Spleen (tissue), 11 donors: ENCODE data around the gene COX7C. TPM values are rescaled to one million over a fixed set of nuclear protein-coding genes. Genes with fewer than 3 reads are reported as not detected.

ENCODE experiments used
- DNase-seq: peaks from one replicate; pipeline ENCODE4 v3.0.0-alpha.2; 2020
- H3K27ac ChIP-seq, 8 donors: fragments of 200-600 bp; sonication (generic) in 7 of 8; 1 replicate in 4 of 8; 2 replicates in 4 of 8; pipeline versions ENCODE4 v1.5.0 to v1.8.0; 2016 to 2021; ENCODE audit warnings: inconsistent platforms in 4 of 8, mild to moderate bottlenecking in 4 of 8, moderate library complexity in 1 of 8
- H3K27me3 ChIP-seq, 7 donors: fragments of 200-600 bp; sonication (generic) in 6 of 7; replicated peaks in 1 of 7; 1 replicate in 4 of 7; 2 replicates in 3 of 7; pipeline versions ENCODE4 v1.5.0 to v1.8.0; 2016 to 2021; ENCODE audit warnings: inconsistent platforms in 3 of 7, mild to moderate bottlenecking in 1 of 7
- H3K36me3 ChIP-seq, 6 donors: fragments of 200-600 bp; sonication (generic) in 5 of 6; 1 replicate in 4 of 6; 2 replicates in 2 of 6; pipeline versions ENCODE4 v1.5.0 to v1.8.0; 2016 to 2021; ENCODE audit warnings: inconsistent platforms in 2 of 6
- H3K4me1 ChIP-seq, 6 donors: fragments of 200-600 bp; sonication (generic) in 5 of 6; 1 replicate in 3 of 6; 2 replicates in 3 of 6; pipeline versions ENCODE4 v1.5.0 to v1.8.0; 2016 to 2021; ENCODE audit warnings: inconsistent platforms in 3 of 6
- H3K4me3 ChIP-seq, 8 donors: fragments of 200-600 bp; sonication (generic) in 7 of 8; 1 replicate in 4 of 8; 2 replicates in 4 of 8; pipeline versions ENCODE4 v1.5.0 to v1.8.0; 2016 to 2021; ENCODE audit warnings: inconsistent platforms in 4 of 8, mild to moderate bottlenecking in 4 of 8, moderate library complexity in 2 of 8
- H3K9me3 ChIP-seq, 8 donors: fragments of 200-600 bp; sonication (generic) in 7 of 8; 1 replicate in 4 of 8; 2 replicates in 4 of 8; pipeline versions ENCODE4 v1.5.0 to v1.8.0; 2016 to 2021; ENCODE audit warnings: inconsistent platforms in 4 of 8
- POLR2A ChIP-seq, 3 donors: fragments of 450-650 bp; IDR thresholded peaks; one replicate each; pipeline ENCODE4 v1.5.1; 2017; ENCODE audit warnings: antibody characterized with exemption in 3 of 3, mild to moderate bottlenecking in 1 of 3
- POLR2AphosphoS5 ChIP-seq, 3 donors: sonication (generic); formaldehyde crosslinking; IDR thresholded peaks; one replicate each; pipeline ENCODE4 v1.5.1; 2017; ENCODE audit warnings: antibody characterized with exemption in 3 of 3
- WGBS, 5 donors: extraction: QIAGEN DNeasy Blood & Tissue Kit in 3 of 5; methylation state at CpG; one replicate each; pipeline versions ENCODE4 v1.1.5 to v1.1.7; 2013 to 2018; 5-methylcytosine and 5-hydroxymethylcytosine counted together
- intact Hi-C: fragments of 100-400 bp; cut with DNase I; formaldehyde crosslinking; loops from one replicate; pipeline ENCODE4 v1.15.0; 2023; ENCODE audit warnings: low total_unique reads
- polyA plus RNA-seq, 3 donors: library from polyadenylated mRNA; stranded (reverse); fragments of 200-250 nt; gene quantifications; one replicate each; pipeline ENCODE4 v1.2.1, GENCODE V29; 2013
- total RNA-seq, 7 donors: library from RNA; depleted of rRNA in 3 of 7; stranded (reverse); fragments of >200 nt in 3 of 7; fragmentation: NEBNext Ultra II Directional in 4 of 7; extraction: Animal tissue kit (Norgen Biotek cat#: 25700) in 4 of 7; gene quantifications; one replicate each; pipeline versions ENCODE4 v1.1.0 to v1.2.1, GENCODE V29; 2016 to 2021
- TF ChIP-seq, protein P1 (sequence below), 11 experiments: fragments of 200-600 bp in 7 of 11; fragments of 450-650 bp in 4 of 11; sonication (generic) in 4 of 11; IDR thresholded peaks in 8 of 11; conservative IDR thresholded peaks in 3 of 11; 1 replicate in 7 of 11; 2 replicates in 4 of 11; pipeline versions ENCODE4 v1.4.0 to v1.8.0; 2016 to 2021; ENCODE audit warnings: antibody characterized with exemption in 11 of 11, inconsistent platforms in 4 of 11, mild to moderate bottlenecking in 1 of 11
- donor health status: healthy with polysubstance abuse.
- donor health status: DM: no; HTN: no; CAD: no; lungs with moderate emphysema.
- donor health status: DM: no; HTN: no; CAD: no.
- donor health status: Bipolar disorder and iron deficiency.
- donor health status: healthy.
- donor health status: DM: no; HTN: no; CAD: no.
- donor health status: DM: yes; HTN: yes; CAD: no.

COX7C gene
- total and polyA plus RNA-seq, 10 donors, result 308 to 1,171 (median 451) TPM

DNA sequence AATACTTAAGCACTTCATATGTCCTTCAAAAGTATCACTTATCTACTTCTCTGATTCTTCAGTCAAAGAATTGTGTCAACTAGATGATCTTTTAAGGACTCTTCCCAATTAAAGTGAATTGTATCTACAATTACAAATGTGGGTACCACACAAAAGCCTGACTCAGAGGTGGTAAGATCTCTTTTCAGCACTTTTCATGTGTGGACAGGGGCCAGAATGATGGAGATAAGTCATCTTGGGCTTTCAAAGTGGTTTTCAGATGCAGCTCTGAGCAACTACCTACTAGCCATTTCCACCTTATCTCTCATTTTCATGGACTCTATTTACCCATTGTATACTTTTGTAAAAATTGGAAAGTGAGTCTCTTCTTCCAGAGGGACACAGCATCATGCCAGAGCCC is 8.4 kb downstream of the COX7C start:
- Histone ChIP-seq H3K27me3 (peaks cover 0 to 4% (median 0%) of the 10 kb centered on the region in 7 donors), H3K9me3 (no peaks in the 10 kb centered on the region), H3K4me3 (no peak overlapping the region), H3K4me1 (no peaks in the 10 kb centered on the region), H3K27ac (no peak overlapping the region), H3K36me3 (peaks cover 0 to 20% (median 15%) of the 10 kb centered on the region in 6 donors)
- intact Hi-C loops, result no loop called here
- no peak for DNase-seq
- TF ChIP-seq, protein P1, sequence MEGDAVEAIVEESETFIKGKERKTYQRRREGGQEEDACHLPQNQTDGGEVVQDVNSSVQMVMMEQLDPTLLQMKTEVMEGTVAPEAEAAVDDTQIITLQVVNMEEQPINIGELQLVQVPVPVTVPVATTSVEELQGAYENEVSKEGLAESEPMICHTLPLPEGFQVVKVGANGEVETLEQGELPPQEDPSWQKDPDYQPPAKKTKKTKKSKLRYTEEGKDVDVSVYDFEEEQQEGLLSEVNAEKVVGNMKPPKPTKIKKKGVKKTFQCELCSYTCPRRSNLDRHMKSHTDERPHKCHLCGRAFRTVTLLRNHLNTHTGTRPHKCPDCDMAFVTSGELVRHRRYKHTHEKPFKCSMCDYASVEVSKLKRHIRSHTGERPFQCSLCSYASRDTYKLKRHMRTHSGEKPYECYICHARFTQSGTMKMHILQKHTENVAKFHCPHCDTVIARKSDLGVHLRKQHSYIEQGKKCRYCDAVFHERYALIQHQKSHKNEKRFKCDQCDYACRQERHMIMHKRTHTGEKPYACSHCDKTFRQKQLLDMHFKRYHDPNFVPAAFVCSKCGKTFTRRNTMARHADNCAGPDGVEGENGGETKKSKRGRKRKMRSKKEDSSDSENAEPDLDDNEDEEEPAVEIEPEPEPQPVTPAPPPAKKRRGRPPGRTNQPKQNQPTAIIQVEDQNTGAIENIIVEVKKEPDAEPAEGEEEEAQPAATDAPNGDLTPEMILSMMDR (IDR thresholded peaks at IDR 0.05 in 8 of 11, conservative IDR thresholded peaks at IDR 0.05 in 3 of 11), result no peak
- TF ChIP-seq POLR2AphosphoS5 (IDR thresholded peaks at IDR 0.05) (no peak), POLR2A (IDR thresholded peaks at IDR 0.05) (no peak)

DNA sequence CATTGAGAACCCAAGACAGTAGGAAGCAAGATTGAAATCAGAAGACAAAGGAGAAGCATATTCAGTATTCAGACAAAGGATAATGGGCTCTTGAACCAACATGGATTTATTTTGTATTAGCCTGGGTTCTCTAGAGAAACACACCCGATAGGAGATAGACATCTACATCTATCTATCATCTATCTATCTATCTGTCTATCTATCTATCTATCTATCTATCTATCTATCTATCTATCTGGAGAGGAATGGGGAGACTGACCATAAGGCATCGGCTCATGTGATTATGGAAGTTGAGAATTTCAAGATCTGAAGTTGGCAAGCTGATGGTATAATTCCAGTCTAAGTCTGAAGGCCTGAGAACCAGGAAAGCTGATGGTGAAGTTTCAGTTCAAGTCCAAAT is 13.4 kb downstream of the COX7C start:
- intact Hi-C loops, result no loop called here
- peaks cover 0 to 6% (median 0%) of the 10 kb centered on the region in 7 donors for H3K27me3 ChIP-seq
- H3K4me1 ChIP-seq, result no peaks in the 10 kb centered on the region
- H3K9me3 ChIP-seq, result no peaks in the 10 kb centered on the region
- H3K27ac ChIP-seq, result no peak overlapping the region
- H3K4me3 ChIP-seq, result no peak overlapping the region
- no peaks in the 10 kb centered on the region for H3K36me3 ChIP-seq
- 84 to 94% (median 93%) methylated on average over 2 of the region's 2 CpGs for WGBS, 5 donors
- no peak for DNase-seq
- TF ChIP-seq POLR2A (IDR thresholded peaks at IDR 0.05), result no peak
- TF ChIP-seq, protein P1 (IDR thresholded peaks at IDR 0.05 in 8 of 11, conservative IDR thresholded peaks at IDR 0.05 in 3 of 11), result no peak
- no peak for TF ChIP-seq POLR2AphosphoS5 (IDR thresholded peaks at IDR 0.05)

DNA sequence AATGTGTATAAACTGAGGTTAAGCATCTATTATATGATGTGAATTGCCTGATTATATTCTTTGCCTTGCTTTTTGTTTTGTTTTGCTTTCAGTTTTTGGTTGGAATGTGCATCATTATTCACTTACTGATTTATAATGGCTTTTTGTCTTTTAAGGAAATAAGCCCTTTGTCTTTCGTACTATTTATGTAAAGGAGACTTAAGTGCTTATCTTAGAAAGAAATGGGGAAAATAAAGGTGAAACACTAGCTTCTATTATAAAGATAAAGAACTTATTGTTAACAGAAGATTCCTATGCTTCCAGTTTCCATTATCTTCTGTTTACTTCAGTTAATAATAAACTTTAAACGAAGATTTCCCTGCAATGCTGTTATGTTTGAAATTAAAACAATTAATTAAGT is 23.3 kb downstream of the COX7C start:
- no peaks in the 10 kb centered on the region for H3K9me3 ChIP-seq
- no peaks in the 10 kb centered on the region for H3K36me3 ChIP-seq
- no peak overlapping the region for H3K27ac ChIP-seq
- TF ChIP-seq POLR2AphosphoS5 (IDR thresholded peaks at IDR 0.05) (no peak), POLR2A (IDR thresholded peaks at IDR 0.05) (no peak)
- TF ChIP-seq, protein P1 (IDR thresholded peaks at IDR 0.05 in 8 of 11, conservative IDR thresholded peaks at IDR 0.05 in 3 of 11), result no peak
- H3K4me3 ChIP-seq, result no peak overlapping the region
- 25 to 34% (median 32%) methylated on average over 2 of the region's 2 CpGs for WGBS, 5 donors
- no peak for DNase-seq
- peaks cover 0 to 8% (median 0%) of the 10 kb centered on the region in 7 donors for H3K27me3 ChIP-seq
- no peaks in the 10 kb centered on the region for H3K4me1 ChIP-seq
- intact Hi-C loops, result no loop called here

DNA sequence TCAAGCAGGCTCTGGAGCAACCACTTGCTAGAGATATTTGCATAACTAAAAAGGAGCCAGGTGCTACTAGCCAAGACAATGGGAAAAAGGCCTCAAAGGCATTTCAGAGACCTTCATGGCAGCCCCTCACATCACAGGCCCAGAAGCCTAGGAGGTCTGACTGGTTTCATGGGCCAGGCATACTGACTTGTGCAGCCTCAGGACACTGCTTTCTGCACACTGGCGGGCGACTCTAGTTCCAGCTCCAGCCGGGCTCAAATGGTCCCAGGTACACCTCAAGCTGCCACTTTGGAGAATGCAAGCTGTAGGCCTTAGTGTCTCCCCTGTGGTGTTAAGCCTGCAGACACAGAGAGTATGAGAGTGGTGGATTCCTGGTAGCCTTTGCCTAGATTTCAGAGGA is 27.1 kb downstream of the COX7C start:
- intact Hi-C loops, result no loop called here
- H3K36me3 ChIP-seq, result no peaks in the 10 kb centered on the region
- DNase-seq, result peak; percentile 43
- no peaks in the 10 kb centered on the region for H3K4me1 ChIP-seq
- no peak overlapping the region for H3K4me3 ChIP-seq
- no peak overlapping the region for H3K27ac ChIP-seq
- H3K27me3 ChIP-seq, result peaks cover 0 to 4% (median 0%) of the 10 kb centered on the region in 7 donors
- TF ChIP-seq POLR2A (IDR thresholded peaks at IDR 0.05) (no peak), POLR2AphosphoS5 (IDR thresholded peaks at IDR 0.05) (no peak)
- TF ChIP-seq, protein P1 (IDR thresholded peaks at IDR 0.05 in 8 of 11, conservative IDR thresholded peaks at IDR 0.05 in 3 of 11), result no peak
- 76 to 97% (median 94%) methylated on average over 3 of the region's 3 CpGs for WGBS, 5 donors
- H3K9me3 ChIP-seq, result no peaks in the 10 kb centered on the region
